Peyer's patch (tissue), 4 donors: Measurements from ENCODE around the gene USP32.

Experiments
- POLR2A ChIP-seq, 2 donors: fragments of 450-650 bp; IDR thresholded peaks; one replicate each; pipeline ENCODE4 v1.5.1; 2017; ENCODE audit warnings: antibody characterized with exemption in 2 of 2, mild to moderate bottlenecking in 2 of 2, moderate library complexity in 2 of 2
- TF ChIP-seq, protein P1 (sequence below), 6 experiments: fragments of 450-650 bp in 4 of 6; fragments of 200-600 bp in 2 of 6; sonication (generic) in 1 of 6; IDR thresholded peaks; one replicate each; pipeline ENCODE4 v1.5.1; 2017 to 2019; ENCODE audit warnings: antibody characterized with exemption in 6 of 6, mild to moderate bottlenecking in 3 of 6, moderate library complexity in 1 of 6

DNA sequence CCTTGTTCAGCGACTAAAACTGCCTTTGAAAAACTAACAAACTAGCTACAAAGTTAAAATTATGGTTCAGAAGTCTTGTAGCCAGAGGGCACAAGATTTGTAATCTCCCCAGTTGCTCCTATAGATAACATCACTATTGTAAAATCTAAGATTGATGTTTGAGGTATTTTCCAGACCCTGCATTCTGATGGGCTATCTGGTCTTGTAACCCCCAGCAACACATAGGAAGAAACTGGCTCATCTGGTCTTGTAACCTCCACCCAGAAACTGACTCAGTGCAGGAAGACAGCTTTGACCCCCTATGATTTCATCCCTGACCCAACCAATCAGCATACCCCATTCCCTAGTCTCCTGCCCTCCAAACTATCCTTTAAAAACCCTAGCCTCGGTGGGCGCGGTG is 18.1 kb upstream of the USP32 start:
- TF ChIP-seq, protein P1, sequence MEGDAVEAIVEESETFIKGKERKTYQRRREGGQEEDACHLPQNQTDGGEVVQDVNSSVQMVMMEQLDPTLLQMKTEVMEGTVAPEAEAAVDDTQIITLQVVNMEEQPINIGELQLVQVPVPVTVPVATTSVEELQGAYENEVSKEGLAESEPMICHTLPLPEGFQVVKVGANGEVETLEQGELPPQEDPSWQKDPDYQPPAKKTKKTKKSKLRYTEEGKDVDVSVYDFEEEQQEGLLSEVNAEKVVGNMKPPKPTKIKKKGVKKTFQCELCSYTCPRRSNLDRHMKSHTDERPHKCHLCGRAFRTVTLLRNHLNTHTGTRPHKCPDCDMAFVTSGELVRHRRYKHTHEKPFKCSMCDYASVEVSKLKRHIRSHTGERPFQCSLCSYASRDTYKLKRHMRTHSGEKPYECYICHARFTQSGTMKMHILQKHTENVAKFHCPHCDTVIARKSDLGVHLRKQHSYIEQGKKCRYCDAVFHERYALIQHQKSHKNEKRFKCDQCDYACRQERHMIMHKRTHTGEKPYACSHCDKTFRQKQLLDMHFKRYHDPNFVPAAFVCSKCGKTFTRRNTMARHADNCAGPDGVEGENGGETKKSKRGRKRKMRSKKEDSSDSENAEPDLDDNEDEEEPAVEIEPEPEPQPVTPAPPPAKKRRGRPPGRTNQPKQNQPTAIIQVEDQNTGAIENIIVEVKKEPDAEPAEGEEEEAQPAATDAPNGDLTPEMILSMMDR (IDR thresholded peaks at IDR 0.05): no peak
- no peak for TF ChIP-seq POLR2A (IDR thresholded peaks at IDR 0.05)
